DND-41 (cell line): ENCODE measurements around the gene LTB4R.

ENCODE experiments used
- ATAC-seq: fragments of 200-7000 bp; cut with Tn5 transposase; 3 replicates; pipeline ENCODE4 v1.9.1; 2021; ENCODE audit warnings: low read depth; ENCODE audit not compliant: insufficient read depth
- DNase-seq: peaks from one replicate; pipeline ENCODE4 v3.0.0-alpha.2; 2020
- H2AFZ ChIP-seq: 2 replicates; pipeline ENCODE4 v1.6.0; 2012; ENCODE audit warnings: low read depth, low read length
- H3K27ac ChIP-seq: 2 replicates; pipeline ENCODE4 v1.5.1; 2012; ENCODE audit warnings: low read length, inconsistent platforms
- H3K27me3 ChIP-seq: fragments of 200-600 bp; sonication (generic); 2 replicates; pipeline ENCODE4 v1.6.0; 2012; ENCODE audit warnings: low read length, mild to moderate bottlenecking, inconsistent platforms; ENCODE audit not compliant: insufficient read depth, poor library complexity
- H3K36me3 ChIP-seq: 2 replicates; pipeline ENCODE4 v1.5.1; 2012; ENCODE audit warnings: low read length, inconsistent platforms; ENCODE audit not compliant: insufficient read depth
- H3K4me1 ChIP-seq: 2 replicates; pipeline ENCODE4 v1.5.1; 2012; ENCODE audit warnings: mild to moderate bottlenecking, low read length; ENCODE audit not compliant: insufficient read depth
- H3K4me2 ChIP-seq: 2 replicates; pipeline ENCODE4 v1.6.0; 2012; ENCODE audit warnings: mild to moderate bottlenecking, moderate library complexity, low read length, inconsistent platforms; ENCODE audit not compliant: insufficient read depth
- H3K4me3 ChIP-seq, 2 experiments: fragments of 200-600 bp in 1 of 2; shearing (Covaris generic) in 1 of 2; 2 replicates each; pipeline ENCODE4 v1.5.1; 2012 to 2016; ENCODE audit warnings: inconsistent platforms in 2 of 2, low read length in 2 of 2, mild to moderate bottlenecking in 2 of 2, low read depth in 1 of 2, moderate library complexity in 1 of 2
- H3K79me2 ChIP-seq: 2 replicates; pipeline ENCODE4 v1.6.0; 2012; ENCODE audit warnings: low read length, inconsistent platforms; ENCODE audit not compliant: insufficient read depth
- H3K9ac ChIP-seq: 2 replicates; pipeline ENCODE4 v1.6.0; 2012; ENCODE audit warnings: low read depth, mild to moderate bottlenecking, inconsistent platforms, low read length, moderate library complexity
- H3K9me3 ChIP-seq: 2 replicates; pipeline ENCODE4 v1.5.1; 2012; ENCODE audit warnings: low read length, moderate library complexity, mild to moderate bottlenecking, inconsistent platforms; ENCODE audit not compliant: insufficient read depth, severe bottlenecking
- H4K20me1 ChIP-seq: 2 replicates; pipeline ENCODE4 v1.6.0; 2012; ENCODE audit warnings: low read length; ENCODE audit not compliant: insufficient read depth
- CTCF ChIP-seq: IDR thresholded peaks from 2 replicates; pipeline ENCODE4 v1.5.1; 2012; ENCODE audit warnings: borderline replicate concordance, low read length, moderate library complexity, mild to moderate bottlenecking; ENCODE audit not compliant: poor library complexity, severe bottlenecking; ENCODE audit errors: extremely low read depth
- EZH2 ChIP-seq: IDR thresholded peaks from 3 replicates; pipeline ENCODE4 v1.6.1; 2012; ENCODE audit warnings: borderline replicate concordance, low read depth, mild to moderate bottlenecking, moderate library complexity, low read length, inconsistent platforms; ENCODE audit not compliant: severe bottlenecking

LTB4R gene

DNA sequence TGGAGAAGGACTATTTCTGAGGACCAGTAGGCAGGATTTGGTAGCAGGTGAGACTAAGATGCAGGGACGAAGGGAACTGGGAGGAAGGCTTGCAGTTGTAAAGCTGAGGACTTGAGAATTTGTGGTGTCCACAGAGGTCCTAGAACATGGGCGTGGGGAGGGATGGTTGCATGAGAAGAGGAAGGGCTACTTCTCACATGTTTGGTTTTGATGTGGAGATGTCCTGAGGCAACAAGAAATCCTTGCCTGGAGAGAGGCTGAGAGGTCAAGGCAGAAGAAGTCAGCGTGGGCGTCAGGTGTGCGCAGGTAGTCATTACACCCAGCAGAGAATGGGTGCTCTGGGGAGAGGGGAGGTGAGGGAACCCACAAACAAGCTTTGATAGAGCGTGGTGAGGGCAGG, 34.2 kb upstream of the LTB4R start:
- Histone ChIP-seq H3K4me2 (no peak overlapping the region), H3K36me3 (no peaks in the 10 kb centered on the region), H3K27ac (no peak overlapping the region), H3K4me1 (peaks cover 8% of the 10 kb centered on the region), H3K4me3 (no peak overlapping the region), H2AFZ (no peak overlapping the region), H3K9ac (no peak overlapping the region), H4K20me1 (no peaks in the 10 kb centered on the region), H3K9me3 (no peaks in the 10 kb centered on the region), H3K79me2 (0 out of 2 replicates have a peak, but pooled peaks cover under 1% of the 10 kb centered on the region), H3K27me3 (no peaks in the 10 kb centered on the region)
- ATAC-seq (no peak), DNase-seq (no peak)
- no peak for TF ChIP-seq EZH2
- TF ChIP-seq CTCF: no peak

GRCh38 chr14:24277606-24278321, 33.5 kb upstream of the LTB4R start:
- H3K36me3 ChIP-seq: no peaks in the 10 kb centered on the region
- peaks cover 1% of the 10 kb centered on the region for H3K4me1 ChIP-seq
- H3K4me3 ChIP-seq: no peak overlapping the region
- no peak overlapping the region for H3K27ac ChIP-seq
- H3K9ac ChIP-seq: no peak overlapping the region
- no peaks in the 10 kb centered on the region for H3K79me2 ChIP-seq
- DNase-seq: no peak
- H2AFZ ChIP-seq: no peak overlapping the region
- no peak for ATAC-seq
- no peaks in the 10 kb centered on the region for H3K9me3 ChIP-seq
- H3K4me2 ChIP-seq: no peak overlapping the region
- H4K20me1 ChIP-seq: no peaks in the 10 kb centered on the region
- TF ChIP-seq CTCF (no peak), EZH2 (no peak)
- H3K27me3 ChIP-seq: no peaks in the 10 kb centered on the region

DNA sequence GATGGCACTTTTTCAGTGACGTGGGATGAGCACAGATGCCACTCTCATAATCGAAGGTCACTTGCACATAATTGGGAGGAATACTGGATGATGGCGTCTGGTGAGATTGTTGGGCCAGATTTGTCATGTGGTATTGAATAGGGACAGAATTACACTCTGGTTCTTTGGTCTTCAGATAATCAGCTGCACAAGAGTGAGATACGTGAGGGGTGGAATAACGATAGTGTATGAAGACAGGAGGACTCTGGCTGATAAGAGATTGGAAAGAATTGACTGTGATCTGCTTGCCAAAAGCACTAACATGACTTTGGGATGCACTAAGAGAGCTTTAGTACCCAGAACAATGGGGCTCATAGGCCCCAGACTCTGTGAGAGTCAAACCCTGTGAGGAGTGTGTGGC, 32.9 kb upstream of the LTB4R start:
- no peaks in the 10 kb centered on the region for H3K9me3 ChIP-seq
- H2AFZ ChIP-seq: no peak overlapping the region
- H4K20me1 ChIP-seq: no peaks in the 10 kb centered on the region
- no peaks in the 10 kb centered on the region for H3K79me2 ChIP-seq
- H3K4me1 ChIP-seq: no peaks in the 10 kb centered on the region
- H3K4me3 ChIP-seq: no peak overlapping the region
- no peak overlapping the region for H3K4me2 ChIP-seq
- no peak for DNase-seq
- H3K9ac ChIP-seq: no peak overlapping the region
- no peaks in the 10 kb centered on the region for H3K36me3 ChIP-seq
- no peaks in the 10 kb centered on the region for H3K27me3 ChIP-seq
- no peak for ATAC-seq
- no peak for TF ChIP-seq EZH2
- no peak for TF ChIP-seq CTCF
- H3K27ac ChIP-seq: no peak overlapping the region
